ENCODE data around the gene HORMAD1. TPM values are rescaled to one million over a fixed set of nuclear protein-coding genes. Genes with fewer than 3 reads are reported as not detected.

Gene HORMAD1
- total and polyA plus RNA-seq, 4 donors: 0.06 to 0.92 (median 0.35) TPM

DNA sequence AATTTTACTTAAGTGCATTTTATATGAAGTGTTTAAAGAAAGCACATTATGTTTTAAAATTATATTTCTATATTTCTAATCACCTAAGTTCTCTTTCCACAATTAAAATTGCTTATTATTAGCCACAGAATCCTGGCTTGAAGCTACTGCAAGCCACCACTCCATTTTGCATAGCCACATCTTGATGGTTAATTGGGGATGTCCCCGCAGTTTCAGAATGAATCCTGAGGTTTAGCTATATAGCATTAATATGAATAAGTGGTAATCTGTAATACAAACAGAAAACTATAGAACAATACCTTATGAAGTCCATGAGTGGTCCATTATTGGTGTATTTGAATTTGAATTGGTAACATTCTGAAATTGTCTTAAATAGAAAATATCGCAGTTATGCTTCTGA lies 12.1 kb downstream of the HORMAD1 start:
- no peaks in the 10 kb centered on the region for H3K4me1 ChIP-seq (ENCODE audit: control insufficient read depth in 4 of 4, insufficient read depth in 4 of 4, low read length in 3 of 4)
- no peak overlapping the region for H3K9ac ChIP-seq (ENCODE audit: low read depth in 1 of 2, low read length in 2 of 2)
- no peaks in the 10 kb centered on the region for H3K9me3 ChIP-seq (ENCODE audit: control insufficient read depth in 4 of 4, low read length in 3 of 4)
- no peaks in the 10 kb centered on the region for H3K27me3 ChIP-seq (ENCODE audit: control insufficient read depth in 4 of 4, insufficient read depth in 4 of 4, low read length in 3 of 4)
- H3K36me3 ChIP-seq (ENCODE audit: control insufficient read depth in 4 of 4, insufficient read depth in 3 of 4, low read depth in 1 of 4, low read length in 3 of 4): no peaks in the 10 kb centered on the region
- DNase-seq (ENCODE audit: low spot score): no peak
- TF ChIP-seq HNF4A (conservative IDR thresholded peaks at IDR 0.05) (no peak), NR2F2 (IDR thresholded peaks at IDR 0.05) (no peak), TAF1 (conservative IDR thresholded peaks at IDR 0.05) (no peak), RXRA (IDR thresholded peaks at IDR 0.05) (no peak), FOXA2 (IDR thresholded peaks at IDR 0.05) (no peak), YY1 (IDR thresholded peaks at IDR 0.05) (no peak), REST (IDR thresholded peaks at IDR 0.05) (no peak)
- TF ChIP-seq, protein P1, sequence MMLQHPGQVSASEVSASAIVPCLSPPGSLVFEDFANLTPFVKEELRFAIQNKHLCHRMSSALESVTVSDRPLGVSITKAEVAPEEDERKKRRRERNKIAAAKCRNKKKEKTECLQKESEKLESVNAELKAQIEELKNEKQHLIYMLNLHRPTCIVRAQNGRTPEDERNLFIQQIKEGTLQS (IDR thresholded peaks at IDR 0.05): no peak
- TF ChIP-seq, protein P2, sequence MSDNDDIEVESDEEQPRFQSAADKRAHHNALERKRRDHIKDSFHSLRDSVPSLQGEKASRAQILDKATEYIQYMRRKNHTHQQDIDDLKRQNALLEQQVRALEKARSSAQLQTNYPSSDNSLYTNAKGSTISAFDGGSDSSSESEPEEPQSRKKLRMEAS (IDR thresholded peaks at IDR 0.05): no peak
- H3K4me3 ChIP-seq (ENCODE audit: low read depth in 1 of 3, low read length in 3 of 3): no peak overlapping the region
- H3K27ac ChIP-seq (ENCODE audit: low read depth in 1 of 2, low read length in 2 of 2): no peak overlapping the region
- 93% methylated on average over 2 of the region's 2 CpGs for WGBS

GRCh38 chr1:150706091-150706490 lies 14.6 kb downstream of the HORMAD1 start:
- H3K36me3 ChIP-seq (ENCODE audit: control insufficient read depth in 4 of 4, insufficient read depth in 3 of 4, low read depth in 1 of 4, low read length in 3 of 4): no peaks in the 10 kb centered on the region
- TF ChIP-seq TAF1 (conservative IDR thresholded peaks at IDR 0.05) (no peak), FOXA1 (IDR thresholded peaks at IDR 0.05) (no peak), RAD21 (IDR thresholded peaks at IDR 0.05) (no peak), HNF4G (IDR thresholded peaks at IDR 0.05) (no peak), YY1 (IDR thresholded peaks at IDR 0.05) (no peak), SP1 (IDR thresholded peaks at IDR 0.05) (no peak), GABPA (IDR thresholded peaks at IDR 0.05 in 1 of 2, conservative IDR thresholded peaks at IDR 0.05 in 1 of 2) (no peak), EGR1 (IDR thresholded peaks at IDR 0.05; ENCODE audit: low read depth in 2 of 2) (no peak), JUND (IDR thresholded peaks at IDR 0.05) (no peak), HNF4A (conservative IDR thresholded peaks at IDR 0.05) (no peak), FOXA2 (IDR thresholded peaks at IDR 0.05) (no peak)
- TF ChIP-seq, protein P2 (IDR thresholded peaks at IDR 0.05): no peak
- TF ChIP-seq, protein P3, sequence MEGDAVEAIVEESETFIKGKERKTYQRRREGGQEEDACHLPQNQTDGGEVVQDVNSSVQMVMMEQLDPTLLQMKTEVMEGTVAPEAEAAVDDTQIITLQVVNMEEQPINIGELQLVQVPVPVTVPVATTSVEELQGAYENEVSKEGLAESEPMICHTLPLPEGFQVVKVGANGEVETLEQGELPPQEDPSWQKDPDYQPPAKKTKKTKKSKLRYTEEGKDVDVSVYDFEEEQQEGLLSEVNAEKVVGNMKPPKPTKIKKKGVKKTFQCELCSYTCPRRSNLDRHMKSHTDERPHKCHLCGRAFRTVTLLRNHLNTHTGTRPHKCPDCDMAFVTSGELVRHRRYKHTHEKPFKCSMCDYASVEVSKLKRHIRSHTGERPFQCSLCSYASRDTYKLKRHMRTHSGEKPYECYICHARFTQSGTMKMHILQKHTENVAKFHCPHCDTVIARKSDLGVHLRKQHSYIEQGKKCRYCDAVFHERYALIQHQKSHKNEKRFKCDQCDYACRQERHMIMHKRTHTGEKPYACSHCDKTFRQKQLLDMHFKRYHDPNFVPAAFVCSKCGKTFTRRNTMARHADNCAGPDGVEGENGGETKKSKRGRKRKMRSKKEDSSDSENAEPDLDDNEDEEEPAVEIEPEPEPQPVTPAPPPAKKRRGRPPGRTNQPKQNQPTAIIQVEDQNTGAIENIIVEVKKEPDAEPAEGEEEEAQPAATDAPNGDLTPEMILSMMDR (IDR thresholded peaks at IDR 0.05; ENCODE audit: low read depth, low read length, missing input control): no peak
- TF ChIP-seq, protein P1 (IDR thresholded peaks at IDR 0.05): no peak
- TF ChIP-seq, protein P4, sequence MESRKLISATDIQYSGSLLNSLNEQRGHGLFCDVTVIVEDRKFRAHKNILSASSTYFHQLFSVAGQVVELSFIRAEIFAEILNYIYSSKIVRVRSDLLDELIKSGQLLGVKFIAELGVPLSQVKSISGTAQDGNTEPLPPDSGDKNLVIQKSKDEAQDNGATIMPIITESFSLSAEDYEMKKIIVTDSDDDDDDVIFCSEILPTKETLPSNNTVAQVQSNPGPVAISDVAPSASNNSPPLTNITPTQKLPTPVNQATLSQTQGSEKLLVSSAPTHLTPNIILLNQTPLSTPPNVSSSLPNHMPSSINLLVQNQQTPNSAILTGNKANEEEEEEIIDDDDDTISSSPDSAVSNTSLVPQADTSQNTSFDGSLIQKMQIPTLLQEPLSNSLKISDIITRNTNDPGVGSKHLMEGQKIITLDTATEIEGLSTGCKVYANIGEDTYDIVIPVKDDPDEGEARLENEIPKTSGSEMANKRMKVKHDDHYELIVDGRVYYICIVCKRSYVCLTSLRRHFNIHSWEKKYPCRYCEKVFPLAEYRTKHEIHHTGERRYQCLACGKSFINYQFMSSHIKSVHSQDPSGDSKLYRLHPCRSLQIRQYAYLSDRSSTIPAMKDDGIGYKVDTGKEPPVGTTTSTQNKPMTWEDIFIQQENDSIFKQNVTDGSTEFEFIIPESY (IDR thresholded peaks at IDR 0.05): no peak
- H3K27me3 ChIP-seq (ENCODE audit: control insufficient read depth in 4 of 4, insufficient read depth in 4 of 4, low read length in 3 of 4): no peaks in the 10 kb centered on the region
- 97% methylated on average over 1 of the region's 1 CpG for WGBS
- no peak overlapping the region for H3K9ac ChIP-seq (ENCODE audit: low read depth in 1 of 2, low read length in 2 of 2)
- no peak overlapping the region for H3K27ac ChIP-seq (ENCODE audit: low read depth in 1 of 2, low read length in 2 of 2)
- H3K9me3 ChIP-seq (ENCODE audit: control insufficient read depth in 4 of 4, low read length in 3 of 4): no peaks in the 10 kb centered on the region
- no peak overlapping the region for H3K4me3 ChIP-seq (ENCODE audit: low read depth in 1 of 3, low read length in 3 of 3)
- no peak for DNase-seq (ENCODE audit: low spot score)
- H3K4me1 ChIP-seq (ENCODE audit: control insufficient read depth in 4 of 4, insufficient read depth in 4 of 4, low read length in 3 of 4): no peaks in the 10 kb centered on the region

Data from liver (tissue), 9 donors.